NCI-H1092 (cell line): ENCODE results near the gene PAX6.
"Not testable (repeated sequence)": the region's sequence is repeated elsewhere in the genome, so short reads cannot be mapped to it uniquely, and the experiment has no call there.

ENCODE experiments used
- DNase-seq: peaks from one replicate; lab custom pipeline; 2025; lab: John Stamatoyannopoulos, UW

The PAX6 gene

DNA sequence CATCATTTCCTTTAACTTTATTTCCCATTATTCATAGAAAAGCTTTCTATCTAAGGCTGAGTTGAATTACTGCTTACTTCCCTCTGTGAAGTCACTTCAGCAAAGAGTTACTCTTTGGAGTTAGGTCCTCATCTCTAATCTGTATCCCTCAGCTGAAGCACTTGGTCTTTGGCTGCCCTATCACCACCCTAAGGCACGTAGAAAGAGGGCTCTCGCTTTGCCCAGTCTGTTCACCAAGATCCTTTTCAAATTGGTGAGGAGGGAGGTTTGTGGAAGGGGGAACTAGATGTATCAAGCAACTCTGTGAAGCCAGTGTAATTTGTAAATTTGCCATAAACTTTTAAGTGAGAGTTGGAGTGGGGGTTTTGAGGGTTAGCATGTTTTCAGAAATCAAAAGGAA is 43.4 kb downstream of the PAX6 start:
- no peak for DNase-seq

- no peak for DNase-seq
Measured at GRCh38 chr11:31767066-31767465, 44.1 kb downstream of the PAX6 start.

DNA sequence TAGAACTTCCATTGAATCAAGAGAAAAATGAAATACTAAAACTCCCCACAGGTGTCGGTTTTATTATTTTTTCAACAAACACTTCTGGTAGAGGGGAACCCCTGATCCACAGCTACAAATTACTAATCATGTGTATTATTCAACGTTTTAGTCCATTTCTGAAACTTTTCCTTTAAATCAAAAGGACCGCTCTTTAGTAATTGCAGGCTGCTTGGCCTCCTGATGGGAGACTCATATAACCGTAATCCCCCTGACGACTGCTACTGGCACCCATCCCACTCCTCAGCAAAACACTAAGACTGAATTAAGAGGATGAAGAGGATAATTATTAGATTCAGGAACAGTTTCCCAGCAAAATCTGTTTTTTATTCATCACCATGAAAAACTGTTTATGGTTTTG is 46.4 kb downstream of the PAX6 start:
- no peak for DNase-seq

DNA sequence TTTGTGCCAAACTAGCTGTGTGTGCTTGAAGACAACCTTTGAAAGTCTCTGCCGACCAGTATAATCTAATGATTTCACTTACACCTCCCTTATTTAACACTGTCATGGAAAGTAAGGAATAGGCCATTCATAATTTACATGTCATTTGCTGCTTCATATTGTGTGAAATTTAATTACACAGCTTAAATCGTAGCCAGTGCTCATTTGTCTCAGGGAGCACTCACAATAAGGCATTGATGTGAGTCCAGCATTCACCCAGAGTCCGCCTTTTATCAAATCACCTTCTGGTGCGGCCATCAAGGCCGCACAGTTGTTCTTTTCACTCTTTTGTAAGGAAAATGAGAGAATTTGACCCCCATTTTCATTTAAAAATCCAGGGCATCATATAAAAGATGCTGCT is 46.9 kb downstream of the PAX6 start:
- DNase-seq = no peak

DNA sequence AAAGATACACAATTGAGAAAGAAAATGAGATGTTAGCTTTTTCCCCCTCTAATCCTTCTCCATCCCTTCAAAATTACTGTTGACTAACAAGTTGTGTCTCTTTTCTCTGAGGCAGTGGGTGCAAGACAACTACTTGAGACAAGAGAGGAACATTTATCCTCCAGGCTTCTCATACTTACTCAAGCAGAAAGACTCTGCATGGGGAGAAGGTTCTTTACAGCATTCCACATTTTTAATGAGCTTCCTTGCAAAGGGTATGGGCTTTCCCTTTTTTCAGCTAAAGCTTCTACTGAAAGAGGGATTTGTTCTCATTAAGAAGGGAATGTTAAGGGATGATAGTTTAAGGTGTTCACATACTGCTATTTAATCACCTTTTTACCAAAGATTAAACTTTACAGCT is 47.8 kb downstream of the PAX6 start:
- DNase-seq = no peak

- no peak for DNase-seq
Measured at GRCh38 chr11:31761636-31762035, 49.5 kb downstream of the PAX6 start.

GRCh38 chr11:31757260-31757835 is 53.8 kb downstream of the PAX6 start:
- DNase-seq = no peak

DNA sequence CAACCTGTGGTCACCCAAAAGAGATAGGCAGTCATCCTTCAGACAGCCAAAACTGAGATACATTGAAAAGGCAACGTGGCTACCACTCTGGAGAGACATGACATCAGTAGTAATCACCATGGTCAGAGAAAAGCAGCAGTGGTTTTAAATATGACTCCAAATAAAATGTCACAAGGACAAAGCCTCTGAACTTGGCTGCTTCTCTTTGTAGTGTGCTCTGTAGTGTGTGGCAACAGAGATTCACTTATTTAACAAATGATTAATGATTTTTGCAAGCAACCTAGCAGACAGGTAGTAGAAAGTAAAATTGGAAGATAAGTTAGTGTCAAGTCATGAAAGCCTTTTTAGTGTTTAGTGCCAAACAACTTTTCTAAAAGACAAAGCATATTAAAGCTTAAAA is 63.5 kb downstream of the PAX6 start:
- no peak for DNase-seq

DNA sequence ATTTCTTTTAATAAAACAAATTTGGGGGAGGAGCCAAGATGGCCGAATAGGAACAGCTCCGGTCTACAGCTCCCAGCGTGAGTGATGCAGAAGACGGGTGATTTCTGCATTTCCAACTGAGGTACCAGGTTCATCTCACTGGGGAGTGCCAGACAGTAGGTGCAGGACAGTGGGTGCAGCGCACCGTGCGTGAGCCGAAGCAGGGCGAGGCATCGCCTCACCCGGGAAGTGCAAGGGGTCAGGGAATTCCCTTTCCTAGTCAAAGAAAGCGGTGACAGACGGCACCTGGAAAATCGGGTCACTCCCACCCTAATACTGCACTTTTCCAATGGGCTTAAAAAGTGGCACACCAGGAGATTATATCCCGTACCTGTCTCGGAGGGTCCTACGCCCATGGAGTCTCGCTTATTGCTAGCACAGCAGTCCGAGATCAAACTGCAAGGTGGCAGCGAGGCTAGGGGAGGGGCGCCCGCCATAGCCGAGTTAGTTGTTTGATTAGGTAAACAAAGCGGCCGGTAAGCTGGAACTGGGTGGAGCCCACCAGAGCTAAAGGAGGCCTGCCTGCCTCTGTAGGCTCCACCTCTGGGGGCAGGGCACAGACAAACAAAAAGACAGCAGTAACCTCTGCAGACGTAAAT is 70.3 kb downstream of the PAX6 start:
- DNase-seq = not testable (repeated sequence)

DNA sequence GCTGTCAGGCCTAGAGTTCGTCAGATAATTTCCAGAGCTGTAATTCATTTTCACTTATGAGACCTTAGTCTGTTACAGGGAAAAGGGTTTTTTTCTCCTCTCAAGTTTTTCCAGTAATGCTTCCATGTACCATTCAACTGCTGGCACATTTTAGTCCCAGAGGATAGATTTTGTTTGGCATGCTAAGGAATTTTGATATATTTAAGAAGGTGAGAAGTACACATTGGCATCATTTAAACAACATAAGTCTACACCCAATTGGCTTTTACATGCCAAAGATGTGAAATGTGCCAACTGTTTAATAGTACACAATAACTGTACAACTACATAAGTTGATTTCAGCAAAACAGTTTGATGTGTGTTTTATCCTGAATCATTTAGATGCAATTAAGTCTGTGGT is 71.0 kb downstream of the PAX6 start:
- no peak for DNase-seq
